ENCODE data around the gene EPM2AIP1.
"Not testable (repeated sequence)": the region's sequence is repeated elsewhere in the genome, so short reads cannot be mapped to it uniquely, and the experiment has no call there.

The EPM2AIP1 gene

GRCh38 chr3:36957063-36957462, 35.9 kb downstream of the EPM2AIP1 start:
- H3K27ac ChIP-seq = no peak overlapping the region
- no peak for DNase-seq (ENCODE audit: low read depth, low spot score)

GRCh38 chr3:36956155-36956554, 36.8 kb downstream of the EPM2AIP1 start:
- H3K27ac ChIP-seq = no peak overlapping the region
- no peak for DNase-seq (ENCODE audit: low read depth, low spot score)

- DNase-seq (ENCODE audit: low read depth, low spot score) = no peak
Observed at GRCh38 chr3:36954452-36955134, 38.3 kb downstream of the EPM2AIP1 start.

GRCh38 chr3:36947814-36948213, 45.1 kb downstream of the EPM2AIP1 start:
- H3K27ac ChIP-seq; DNase-seq (ENCODE audit: low read depth, low spot score): not testable (repeated sequence)

More at GRCh38 chr3:36954452-36955134, 38.3 kb downstream of the EPM2AIP1 start:
- no peak overlapping the region for H3K27ac ChIP-seq

GRCh38 chr3:36945333-36945980, 47.5 kb downstream of the EPM2AIP1 start:
- DNase-seq (ENCODE audit: low read depth, low spot score) = no peak
- H3K27ac ChIP-seq = no peak overlapping the region

- no peak within 1 kb of the TSS for H3K27ac ChIP-seq
Observed at GRCh38 chr3:36944641-36945270, 48.2 kb downstream of the EPM2AIP1 start, which contains the start of gene TRANK1. TRANK1 (minus strand) TSS chr3:36945054; CDS start chr3:36944809, 245 bp downstream.

GRCh38 chr3:36944012-36944640, 48.8 kb downstream of the EPM2AIP1 start:
- H3K27ac ChIP-seq = no peak overlapping the region

More at GRCh38 chr3:36944641-36945270, 48.2 kb downstream of the EPM2AIP1 start, which contains the start of gene TRANK1:
- DNase-seq (ENCODE audit: low read depth, low spot score) = no peak

GRCh38 chr3:36943601-36944000, 49.3 kb downstream of the EPM2AIP1 start:
- H3K27ac ChIP-seq = no peak overlapping the region
- no peak for DNase-seq (ENCODE audit: low read depth, low spot score)

More at GRCh38 chr3:36944012-36944640, 48.8 kb downstream of the EPM2AIP1 start:
- DNase-seq (ENCODE audit: low read depth, low spot score) = no peak

GRCh38 chr3:36942638-36943248, 50.2 kb downstream of the EPM2AIP1 start:
- DNase-seq (ENCODE audit: low read depth, low spot score) = no peak
- no peak overlapping the region for H3K27ac ChIP-seq

GRCh38 chr3:36941658-36942057, 51.3 kb downstream of the EPM2AIP1 start:
- DNase-seq (ENCODE audit: low read depth, low spot score) = no peak
- H3K27ac ChIP-seq = no peak overlapping the region

- DNase-seq (ENCODE audit: low read depth, low spot score) = no peak
- H3K27ac ChIP-seq = no peak overlapping the region
Observed at GRCh38 chr3:36941162-36941561, 51.8 kb downstream of the EPM2AIP1 start.

GRCh38 chr3:36937492-36937891, 55.4 kb downstream of the EPM2AIP1 start:
- no peak for DNase-seq (ENCODE audit: low read depth, low spot score)

More at GRCh38 chr3:36937492-36937891, 55.4 kb downstream of the EPM2AIP1 start:
- no peak overlapping the region for H3K27ac ChIP-seq
